NCI-H510A treated with DMSO at 0.1 percent for 48 hours (cell line): ENCODE measurements around the gene GALR3.
"Not testable (repeated sequence)": the region's sequence is repeated elsewhere in the genome, so short reads cannot be mapped to it uniquely, and the experiment has no call there.

ENCODE experiments used
- DNase-seq: peaks from one replicate; lab custom pipeline; 2025; lab: John Stamatoyannopoulos, UW

The GALR3 gene, protein sequence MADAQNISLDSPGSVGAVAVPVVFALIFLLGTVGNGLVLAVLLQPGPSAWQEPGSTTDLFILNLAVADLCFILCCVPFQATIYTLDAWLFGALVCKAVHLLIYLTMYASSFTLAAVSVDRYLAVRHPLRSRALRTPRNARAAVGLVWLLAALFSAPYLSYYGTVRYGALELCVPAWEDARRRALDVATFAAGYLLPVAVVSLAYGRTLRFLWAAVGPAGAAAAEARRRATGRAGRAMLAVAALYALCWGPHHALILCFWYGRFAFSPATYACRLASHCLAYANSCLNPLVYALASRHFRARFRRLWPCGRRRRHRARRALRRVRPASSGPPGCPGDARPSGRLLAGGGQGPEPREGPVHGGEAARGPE

DNA sequence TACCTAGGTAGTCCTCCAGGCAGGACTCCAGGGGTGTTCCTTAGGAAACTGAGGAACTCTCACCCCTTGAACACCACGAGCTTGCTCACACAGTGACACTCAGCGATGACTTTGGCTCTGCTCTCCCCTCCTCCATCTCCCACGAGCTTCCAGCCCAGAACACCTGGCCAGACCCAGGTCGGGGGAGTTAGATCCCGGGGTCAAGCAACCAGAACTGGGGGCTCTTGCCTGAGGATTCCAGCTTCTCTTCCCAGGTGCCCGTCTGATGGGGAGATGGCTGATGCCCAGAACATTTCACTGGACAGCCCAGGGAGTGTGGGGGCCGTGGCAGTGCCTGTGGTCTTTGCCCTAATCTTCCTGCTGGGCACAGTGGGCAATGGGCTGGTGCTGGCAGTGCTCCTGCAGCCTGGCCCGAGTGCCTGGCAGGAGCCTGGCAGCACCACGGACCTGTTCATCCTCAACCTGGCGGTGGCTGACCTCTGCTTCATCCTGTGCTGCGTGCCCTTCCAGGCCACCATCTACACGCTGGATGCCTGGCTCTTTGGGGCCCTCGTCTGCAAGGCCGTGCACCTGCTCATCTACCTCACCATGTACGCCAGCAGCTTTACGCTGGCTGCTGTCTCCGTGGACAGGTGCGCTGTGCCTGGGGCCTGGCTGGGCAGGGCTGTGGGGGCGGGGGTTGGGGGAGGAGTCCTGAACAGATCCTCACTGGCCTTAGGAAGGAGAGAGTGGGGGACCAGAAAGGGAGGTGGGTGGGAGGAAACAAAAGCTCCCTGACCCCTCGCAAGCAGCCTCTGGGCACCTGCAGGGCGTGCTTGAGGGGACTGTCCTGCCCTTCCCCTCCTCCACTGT lies at the start of gene GALR3:
Gene GALR3 (plus strand): TSS at position 249 of the 852 bp plus-strand sequence. CDS start 25 bp downstream, at position 274.
- peak; percentile 78 for DNase-seq

DNA sequence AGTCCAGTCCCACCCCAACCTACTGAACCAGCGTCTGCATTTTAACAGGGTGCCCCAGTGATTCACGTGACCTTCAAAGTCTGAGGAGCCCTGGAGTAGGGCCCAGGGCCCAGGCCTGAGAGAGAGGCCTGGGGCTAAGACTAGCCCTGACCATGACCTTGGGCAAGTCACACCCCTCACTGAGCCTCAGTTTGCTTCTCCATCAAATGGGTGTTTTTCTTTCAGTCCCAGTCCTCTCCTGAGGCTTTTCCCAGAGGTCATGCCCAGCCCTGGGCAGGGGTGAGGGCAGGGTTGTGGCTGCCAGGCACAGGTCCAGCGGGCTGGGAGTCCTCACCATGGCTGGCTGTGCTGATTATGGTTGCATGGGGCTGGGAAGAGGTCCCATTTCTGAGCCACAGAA lies 48.5 kb upstream of the GALR3 start:
- DNase-seq = no peak

GRCh38 chr22:37775785-37776638 lies 47.2 kb upstream of the GALR3 start:
- DNase-seq = no peak

DNA sequence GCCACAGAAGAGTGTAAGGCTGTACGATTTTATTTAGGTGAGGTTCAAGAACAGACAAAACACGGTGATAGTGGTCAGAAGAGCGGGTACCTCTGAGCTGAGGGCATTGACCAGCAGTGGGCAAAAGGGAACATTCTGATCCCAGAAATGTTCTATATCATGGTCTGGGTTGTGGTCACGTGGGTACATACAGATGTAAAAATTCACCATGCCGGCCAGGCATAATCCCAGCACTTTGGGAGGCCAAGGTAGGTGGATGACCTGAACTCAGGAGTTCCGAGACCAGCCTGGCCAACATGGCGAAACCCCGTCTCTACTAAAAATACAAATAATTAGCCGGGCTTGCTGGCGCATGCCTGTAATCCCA lies 46.6 kb upstream of the GALR3 start:
- no peak for DNase-seq

- DNase-seq = no peak
Observed at GRCh38 chr22:37777122-37777687, 46.0 kb upstream of the GALR3 start.

DNA sequence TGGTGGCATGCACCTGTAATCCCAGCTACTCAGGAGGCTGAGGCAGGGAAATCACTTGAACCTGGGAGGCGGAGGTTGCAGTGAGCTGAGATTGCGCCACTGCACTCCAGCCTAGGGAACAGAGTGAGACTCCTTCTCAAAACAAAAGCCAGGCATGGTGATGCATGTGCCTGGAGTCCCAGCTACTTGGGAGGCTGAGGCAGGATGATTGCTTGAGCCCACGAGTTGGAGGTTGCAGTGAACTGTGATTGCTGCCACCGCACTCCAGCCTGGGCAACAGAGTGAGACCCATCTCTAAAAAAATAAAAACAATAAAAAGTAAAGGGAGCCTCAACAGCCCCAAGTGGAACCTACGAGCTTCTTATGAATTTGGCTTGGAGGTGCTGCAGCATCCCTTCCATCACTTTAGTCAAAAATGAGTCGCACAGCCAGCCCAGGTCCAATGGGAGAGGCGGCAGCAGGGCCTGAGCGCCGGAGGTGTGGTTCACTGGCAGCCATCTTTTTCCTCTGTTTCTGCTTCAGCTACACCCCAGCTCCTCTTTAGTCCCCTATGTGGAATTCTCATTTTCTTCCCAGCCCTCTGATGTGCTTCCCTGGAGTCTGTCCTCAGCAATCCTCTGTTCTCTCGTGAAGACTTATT lies 44.7 kb upstream of the GALR3 start:
- DNase-seq = no peak

GRCh38 chr22:37781434-37782059 lies 41.6 kb upstream of the GALR3 start:
- no peak for DNase-seq

DNA sequence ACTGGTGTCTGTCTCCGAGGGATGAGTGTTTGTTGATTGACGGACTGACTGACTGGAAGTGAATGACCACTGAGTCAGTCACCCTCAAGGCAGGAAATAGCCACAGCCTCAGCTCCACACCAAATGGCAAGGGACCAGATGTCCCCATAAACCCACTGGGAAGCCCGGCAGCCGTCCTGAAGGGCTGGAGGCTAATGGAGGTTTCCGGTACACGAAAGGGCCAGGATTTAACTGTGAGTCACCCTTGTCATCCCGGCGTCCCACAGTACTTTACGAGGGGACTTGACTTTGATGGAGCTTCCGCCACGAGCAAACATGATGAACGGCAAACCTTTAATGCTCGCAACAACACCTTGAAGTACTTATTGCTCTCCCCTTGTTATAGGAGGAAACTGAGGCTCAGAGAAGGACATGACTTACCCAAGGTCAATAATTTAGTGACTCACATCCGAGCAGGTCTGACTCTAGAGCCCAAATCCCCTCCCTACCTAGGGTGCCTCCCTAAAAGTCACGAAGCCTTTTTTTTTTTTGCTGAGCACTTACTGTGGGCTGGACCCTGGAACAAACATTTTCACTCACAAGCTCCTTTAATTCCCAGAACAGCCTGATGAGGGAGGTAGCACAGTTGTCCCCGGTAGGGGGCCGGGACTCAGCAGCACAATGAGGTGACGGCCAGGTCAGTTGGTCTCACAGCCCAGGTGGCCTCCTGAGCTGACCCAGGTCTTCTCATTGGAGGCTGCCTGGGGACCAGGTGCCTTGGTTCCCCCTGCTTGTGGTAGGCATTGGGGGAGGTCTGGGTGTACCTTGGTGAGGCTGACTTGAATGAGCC lies 40.6 kb upstream of the GALR3 start:
- no peak for DNase-seq

DNA sequence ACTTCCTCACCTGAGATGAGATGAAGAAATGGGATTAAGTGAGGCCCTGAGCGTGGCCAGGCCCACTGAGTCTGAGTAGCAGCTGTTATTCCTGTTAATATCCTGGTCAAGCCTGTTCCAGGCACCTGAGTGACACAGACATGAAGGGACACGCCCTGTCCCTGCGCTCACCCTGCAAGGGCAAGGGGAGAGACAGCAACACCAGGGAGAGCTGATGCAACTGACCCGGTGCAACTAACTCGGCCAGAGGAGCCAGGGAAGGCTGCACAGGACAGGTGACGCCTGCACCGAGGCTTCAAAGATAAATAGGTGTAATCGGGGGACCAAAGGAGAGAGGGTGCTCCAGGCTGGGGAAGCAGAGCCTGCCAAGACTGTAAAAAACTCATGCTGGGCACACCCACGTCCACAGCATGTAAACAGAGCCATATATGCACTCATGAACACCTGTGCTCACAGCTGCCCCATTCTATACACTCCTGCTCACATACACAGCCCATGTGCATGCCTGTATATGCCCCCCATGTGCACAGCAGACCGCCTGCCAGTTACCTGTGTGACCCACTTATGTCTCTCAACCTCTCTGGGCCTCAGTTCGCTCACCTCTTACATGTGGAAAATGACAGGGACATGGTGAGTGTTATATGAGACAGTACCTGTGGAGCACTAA lies 38.2 kb upstream of the GALR3 start:
- DNase-seq = peak; percentile 35

GRCh38 chr22:37790234-37790633 lies 32.9 kb upstream of the GALR3 start:
- DNase-seq = no peak

DNA sequence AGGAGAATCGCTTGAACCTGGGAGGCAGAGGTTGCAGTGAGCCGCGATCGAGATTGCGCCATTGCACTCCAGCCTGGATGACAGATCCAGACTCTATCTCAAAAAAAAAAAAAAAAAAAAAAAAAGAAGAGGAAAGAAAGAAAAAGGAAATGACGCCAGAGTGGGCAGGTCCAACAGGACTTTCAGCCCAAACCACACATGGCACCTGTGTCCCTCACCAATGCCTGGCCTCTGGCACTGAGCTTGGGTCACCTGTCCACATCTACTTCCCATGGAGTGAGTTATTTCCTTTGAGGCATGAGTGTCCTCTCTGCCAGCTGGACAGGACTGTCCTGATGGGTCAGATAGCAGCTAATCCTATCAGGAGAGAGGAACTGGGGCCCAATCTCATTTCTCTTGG lies 30.7 kb upstream of the GALR3 start:
- no peak for DNase-seq

DNA sequence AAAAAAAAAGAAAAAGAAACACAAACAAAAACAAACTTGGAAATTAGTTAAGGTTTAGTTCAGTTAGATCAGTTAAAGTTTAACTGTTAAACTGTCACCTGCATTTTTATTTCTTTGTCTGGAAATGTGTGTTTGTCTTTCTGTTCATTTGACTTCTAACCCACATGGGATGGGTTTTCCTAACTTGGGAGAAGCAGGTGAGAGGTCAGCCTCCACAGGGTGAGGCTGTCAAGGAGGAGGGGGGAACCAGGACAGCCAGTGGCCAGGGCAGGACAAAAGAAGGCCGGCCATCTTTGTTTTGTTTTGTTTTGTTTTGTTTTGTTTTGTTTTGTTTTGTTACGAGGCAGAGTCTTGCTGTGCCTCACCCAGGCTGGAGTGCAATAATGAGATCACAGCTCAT lies 28.8 kb upstream of the GALR3 start:
- DNase-seq = no peak

GRCh38 chr22:37796079-37796478 lies 27.1 kb upstream of the GALR3 start:
- DNase-seq = no peak

GRCh38 chr22:37797259-37797658 lies 25.9 kb upstream of the GALR3 start:
- DNase-seq = not testable (repeated sequence)

GRCh38 chr22:37797874-37798500 lies 25.2 kb upstream of the GALR3 start:
- no peak for DNase-seq

- DNase-seq = not testable (repeated sequence)
Observed at GRCh38 chr22:37799979-37800378, 23.2 kb upstream of the GALR3 start.

- no peak for DNase-seq
Observed at GRCh38 chr22:37801946-37802309, 21.3 kb upstream of the GALR3 start.

DNA sequence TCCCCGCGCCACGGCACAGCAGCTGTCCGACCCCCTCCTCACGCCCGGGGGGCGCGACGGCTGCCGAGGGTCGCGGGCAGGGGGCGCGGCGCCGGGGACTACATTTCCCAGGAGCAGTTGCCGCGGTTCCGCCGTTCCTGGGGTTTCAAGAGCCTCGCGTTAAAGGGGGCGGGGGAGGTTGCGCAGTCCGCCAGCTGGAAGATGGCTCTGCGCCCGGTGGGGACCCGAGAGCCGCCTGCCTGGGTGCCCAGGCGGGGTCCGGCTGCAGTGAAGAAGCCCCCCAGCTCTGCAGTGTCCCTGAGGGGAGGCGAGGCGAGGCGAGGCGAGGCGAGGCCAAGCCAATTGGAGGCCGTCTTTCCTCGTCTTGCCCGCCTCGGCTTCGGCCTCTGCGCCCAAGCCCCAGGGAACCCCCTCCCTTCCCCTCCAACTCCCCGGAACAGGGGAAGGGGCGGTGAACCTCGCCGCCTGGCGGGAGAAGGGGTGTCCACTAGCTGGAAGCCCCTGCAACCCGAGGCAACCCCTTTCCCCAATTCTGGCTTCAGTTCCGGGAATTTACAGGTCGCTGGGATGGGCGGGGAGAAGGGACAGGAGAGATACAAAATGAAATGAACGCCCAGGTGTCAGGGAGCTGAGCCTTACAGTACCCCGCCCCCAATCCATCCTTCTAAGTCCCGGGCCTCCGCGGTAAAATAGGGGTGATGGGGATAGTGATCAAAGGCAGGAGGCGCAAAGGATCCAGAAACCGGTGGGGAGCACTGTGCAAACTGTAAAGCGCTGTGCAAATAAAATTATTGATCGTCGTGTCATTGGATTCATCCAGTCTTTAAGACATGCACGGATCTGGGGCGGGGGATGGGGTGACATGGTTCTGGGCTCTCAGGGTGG lies 20.6 kb upstream of the GALR3 start:
- DNase-seq = peak; percentile 46
